ENCODE data around the gene SLC24A3.

DNA sequence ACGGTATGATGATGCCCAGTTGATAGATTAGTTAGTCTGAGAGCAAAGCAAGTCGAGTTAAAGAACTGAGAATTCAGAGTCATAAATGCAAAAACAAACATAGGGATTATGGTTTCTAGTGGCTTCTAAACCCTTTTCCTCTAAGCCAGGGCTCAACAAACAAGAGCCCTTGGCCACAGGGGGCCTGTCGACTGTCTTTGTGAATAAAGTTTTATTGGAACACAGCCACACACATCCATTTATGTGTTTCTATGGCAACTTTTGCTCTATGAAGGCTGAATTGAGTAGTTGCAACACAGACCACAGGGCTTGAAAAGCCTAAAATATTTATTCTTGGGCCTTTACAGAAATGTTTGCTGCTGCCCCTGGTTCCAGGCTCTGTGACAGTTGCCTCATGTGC is 76.2 kb downstream of the SLC24A3 start:
- TF ChIP-seq, protein P1, sequence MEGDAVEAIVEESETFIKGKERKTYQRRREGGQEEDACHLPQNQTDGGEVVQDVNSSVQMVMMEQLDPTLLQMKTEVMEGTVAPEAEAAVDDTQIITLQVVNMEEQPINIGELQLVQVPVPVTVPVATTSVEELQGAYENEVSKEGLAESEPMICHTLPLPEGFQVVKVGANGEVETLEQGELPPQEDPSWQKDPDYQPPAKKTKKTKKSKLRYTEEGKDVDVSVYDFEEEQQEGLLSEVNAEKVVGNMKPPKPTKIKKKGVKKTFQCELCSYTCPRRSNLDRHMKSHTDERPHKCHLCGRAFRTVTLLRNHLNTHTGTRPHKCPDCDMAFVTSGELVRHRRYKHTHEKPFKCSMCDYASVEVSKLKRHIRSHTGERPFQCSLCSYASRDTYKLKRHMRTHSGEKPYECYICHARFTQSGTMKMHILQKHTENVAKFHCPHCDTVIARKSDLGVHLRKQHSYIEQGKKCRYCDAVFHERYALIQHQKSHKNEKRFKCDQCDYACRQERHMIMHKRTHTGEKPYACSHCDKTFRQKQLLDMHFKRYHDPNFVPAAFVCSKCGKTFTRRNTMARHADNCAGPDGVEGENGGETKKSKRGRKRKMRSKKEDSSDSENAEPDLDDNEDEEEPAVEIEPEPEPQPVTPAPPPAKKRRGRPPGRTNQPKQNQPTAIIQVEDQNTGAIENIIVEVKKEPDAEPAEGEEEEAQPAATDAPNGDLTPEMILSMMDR (IDR thresholded peaks at IDR 0.05), result no peak
- TF ChIP-seq POLR2A (IDR thresholded peaks at IDR 0.05), result no peak

All from heart left ventricle (tissue), 13 donors.